IMR-90 (cell line): ENCODE data around the gene PTGDR. TPM values are rescaled to one million over a fixed set of nuclear protein-coding genes. Genes with fewer than 3 reads are reported as not detected.
A peak's percentile ranks its signal among the peaks of the same experiment; 100 is the strongest.

Source experiments
- ATAC-seq: fragments of 200-7000 bp; cut with Tn5 transposase; 2 replicates; pipeline ENCODE4 v1.9.1; 2020; ENCODE audit warnings: low read depth, mild to moderate bottlenecking, moderate library complexity
- BruUV-seq: library from RNA; stranded (reverse); fragments of 400-500 nt; replicated peaks from 2 replicates; lab custom pipeline; 2021; lab: Mats Ljungman, UMichigan
- CTCF ChIA-PET: fragments of 300-600 bp; formaldehyde crosslinking; extraction: SDS; loops from one replicate; lab custom pipeline; 2021; ENCODE audit warnings: antibody characterized with exemption; lab: Yijun Ruan, JAX
- POLR2A ChIA-PET: fragments of 300-600 bp; sonication (Branson Sonifier 250); formaldehyde crosslinking; loops from one replicate; lab custom pipeline; 2022; ENCODE audit warnings: antibody characterized with exemption; ENCODE audit not compliant: unreplicated experiment; lab: Charles Lee
- DNase-seq: peaks from one replicate; pipeline ENCODE4 v3.0.0; 2013
- H2AFZ ChIP-seq: replicated peaks from 2 replicates; pipeline ENCODE3; 2013; ENCODE audit warnings: low read length, mild to moderate bottlenecking; ENCODE audit not compliant: poor library complexity
- H2AK5ac ChIP-seq: 2 replicates; pipeline ENCODE4 v1.6.1; 2013; ENCODE audit warnings: low read depth, low read length, inconsistent platforms
- H2AK9ac ChIP-seq: replicated peaks from 2 replicates; pipeline ENCODE3; 2013; ENCODE audit warnings: mild to moderate bottlenecking, low read depth, low read length, moderate library complexity; ENCODE audit not compliant: poor library complexity
- H2BK120ac ChIP-seq: 2 replicates; pipeline ENCODE4 v1.6.1; 2013; ENCODE audit warnings: low read depth, low read length, inconsistent platforms
- H2BK15ac ChIP-seq: 3 replicates; pipeline ENCODE4 v1.6.1; 2013; ENCODE audit warnings: low read depth, low read length, inconsistent platforms
- H2BK20ac ChIP-seq: 2 replicates; pipeline ENCODE4 v1.6.1; 2013; ENCODE audit warnings: low read depth, mild to moderate bottlenecking, inconsistent platforms, low read length, moderate library complexity
- H2BK5ac ChIP-seq: 2 replicates; pipeline ENCODE4 v1.6.1; 2013; ENCODE audit warnings: mild to moderate bottlenecking, low read depth, low read length, inconsistent platforms; ENCODE audit not compliant: poor library complexity, severe bottlenecking
- H3K14ac ChIP-seq: replicated peaks from 2 replicates; pipeline ENCODE4 v1.6.1; 2013; ENCODE audit warnings: low read depth, low read length, inconsistent platforms
- H3K18ac ChIP-seq: 2 replicates; pipeline ENCODE4 v1.6.1; 2013; ENCODE audit warnings: low read depth, low read length, control low read depth
- H3K23ac ChIP-seq: 2 replicates; pipeline ENCODE4 v1.6.1; 2013; ENCODE audit warnings: low read depth, low read length, inconsistent platforms
- H3K27ac ChIP-seq: 2 replicates; pipeline ENCODE4 v1.5.1; 2013; ENCODE audit warnings: mild to moderate bottlenecking, control low read depth, low read length; ENCODE audit not compliant: insufficient read depth
- H3K27me3 ChIP-seq: 2 replicates; pipeline ENCODE4 v1.6.1; 2013; ENCODE audit warnings: low read length; ENCODE audit not compliant: control insufficient read depth, insufficient read depth
- H3K36me3 ChIP-seq: 2 replicates; pipeline ENCODE4 v1.6.1; 2013; ENCODE audit warnings: low read length, mixed read lengths; ENCODE audit not compliant: control insufficient read depth, insufficient read depth
- H3K4ac ChIP-seq: 2 replicates; pipeline ENCODE4 v1.6.1; 2013; ENCODE audit warnings: low read depth, low read length, inconsistent platforms
- H3K4me1 ChIP-seq: 2 replicates; pipeline ENCODE4 v1.6.1; 2013; ENCODE audit warnings: low read length, mixed read lengths; ENCODE audit not compliant: control insufficient read depth, insufficient read depth
- H3K4me2 ChIP-seq: 2 replicates; pipeline ENCODE4 v1.6.1; 2013; ENCODE audit warnings: low read depth, mild to moderate bottlenecking, control low read depth, low read length, moderate library complexity
- H3K4me3 ChIP-seq: 2 replicates; pipeline ENCODE4 v1.5.1; 2013; ENCODE audit warnings: low read depth, mild to moderate bottlenecking, control low read depth, low read length, moderate library complexity; ENCODE audit not compliant: insufficient read depth
- H3K56ac ChIP-seq: 2 replicates; pipeline ENCODE4 v1.6.1; 2013; ENCODE audit warnings: low read length, inconsistent platforms; ENCODE audit not compliant: insufficient read depth; ENCODE audit errors: extremely low read depth
- H3K79me1 ChIP-seq, 2 experiments: 2 replicates each; pipeline ENCODE4 v1.6.1; 2013; ENCODE audit warnings: low read length in 2 of 2, inconsistent platforms in 1 of 2, low read depth in 1 of 2
- H3K9ac ChIP-seq: 2 replicates; pipeline ENCODE4 v1.6.1; 2013; ENCODE audit warnings: low read depth, low read length, control low read depth
- H3K9me1 ChIP-seq: 2 replicates; pipeline ENCODE4 v1.6.1; 2013; ENCODE audit warnings: low read length, inconsistent platforms; ENCODE audit not compliant: insufficient read depth
- H3K9me3 ChIP-seq: 2 replicates; pipeline ENCODE4 v1.6.1; 2013; ENCODE audit warnings: low read length; ENCODE audit not compliant: control insufficient read depth, insufficient read depth
- H4K20me1 ChIP-seq: 2 replicates; pipeline ENCODE4 v1.6.1; 2013; ENCODE audit warnings: low read length, inconsistent platforms; ENCODE audit not compliant: insufficient read depth
- H4K5ac ChIP-seq: 2 replicates; pipeline ENCODE4 v1.6.1; 2013; ENCODE audit warnings: mild to moderate bottlenecking, low read depth, low read length, control low read depth
- H4K8ac ChIP-seq, 2 experiments: 2 replicates each; pipeline ENCODE4 v1.6.1; 2013; ENCODE audit warnings: low read depth in 2 of 2, low read length in 2 of 2, control low read depth in 1 of 2, inconsistent platforms in 1 of 2
- H4K91ac ChIP-seq: 2 replicates; pipeline ENCODE4 v1.6.1; 2013; ENCODE audit warnings: low read depth, low read length, inconsistent platforms; ENCODE audit not compliant: insufficient read depth
- BHLHE40 ChIP-seq: fragments of 150-350 bp; IDR thresholded peaks from 2 replicates; pipeline ENCODE4 v1.6.1; 2016; ENCODE audit warnings: mild to moderate bottlenecking, low read depth, low read length
- CHD1 ChIP-seq: IDR thresholded peaks from 2 replicates; pipeline ENCODE4 v1.6.1; 2012; ENCODE audit warnings: low read depth, low read length, improper control_type of control experiment
- CTCF ChIP-seq: conservative IDR thresholded peaks from 2 replicates; pipeline ENCODE4 v1.5.1; 2012; ENCODE audit warnings: mild to moderate bottlenecking, low read depth, low read length, improper control_type of control experiment
- MAZ ChIP-seq: IDR thresholded peaks from 2 replicates; pipeline ENCODE4 v1.6.1; 2012; ENCODE audit warnings: low read depth, mild to moderate bottlenecking, low read length, improper control_type of control experiment, moderate library complexity, borderline replicate concordance
- POLR2A ChIP-seq: IDR thresholded peaks from 2 replicates; pipeline ENCODE4 v1.6.1; 2012; ENCODE audit warnings: mild to moderate bottlenecking, low read depth, low read length
- RCOR1 ChIP-seq: IDR thresholded peaks from 2 replicates; pipeline ENCODE4 v1.6.1; 2012; ENCODE audit warnings: mild to moderate bottlenecking, low read length, improper control_type of control experiment; ENCODE audit not compliant: insufficient replicate concordance
- SMC3 ChIP-seq: fragments of 150-350 bp; IDR thresholded peaks from 2 replicates; pipeline ENCODE4 v1.6.1; 2016; ENCODE audit warnings: low read depth, mild to moderate bottlenecking, antibody characterized with exemption, low read length, moderate library complexity
- USF2 ChIP-seq: fragments of 150-350 bp; IDR thresholded peaks from 2 replicates; pipeline ENCODE4 v1.6.1; 2017; ENCODE audit warnings: mild to moderate bottlenecking, antibody characterized with exemption, low read length, low read depth
- WGBS, 2 experiments: methylation state at CpG; one replicate each; pipeline versions ENCODE4 v1.1.5 to v1.1.7; 2013; ENCODE audit warnings: missing lambda C conversion rate in 2 of 2; ENCODE audit not compliant: insufficient read length in 1 of 2; ENCODE audit errors: extremely low coverage in 2 of 2; 5-methylcytosine and 5-hydroxymethylcytosine counted together
- dilution Hi-C: fragments of 300-500 bp; cut with HindIII; formaldehyde crosslinking; loops from one replicate; pipeline ENCODE4 v1.14.3; 2018; ENCODE audit warnings: low sequenced_read_pairs; ENCODE audit not compliant: unreplicated experiment
- in situ Hi-C: fragments of 300-500 bp; cut with MboI; formaldehyde crosslinking; loops from 3 replicates; pipeline ENCODE4 v1.14.3; 2019; ENCODE audit warnings: low sequenced_read_pairs, inconsistent platforms, mixed read lengths
- intact Hi-C: fragments of 100-400 bp; cut with micrococcal nuclease; formaldehyde crosslinking; loops from 2 replicates; pipeline ENCODE4 v1.10.0; 2022
- polyA plus RNA-seq, 3 experiments: library from polyadenylated mRNA; depleted of rRNA; stranded (reverse); fragments of >200 nt; gene quantifications; 2 replicates each; pipeline ENCODE4 v1.2.3, GENCODE V29; 2012; ENCODE audit warnings: low replicate concordance in 1 of 3
- total RNA-seq: library from RNA; depleted of rRNA; stranded (reverse); fragments of >200 nt; gene quantifications from 2 replicates; pipeline ENCODE4 v1.2.3, GENCODE V29; 2012

Gene PTGDR
- total and polyA plus RNA-seq, 2 of the 4 experiments (the other 2 are of a cell fraction) = not detected

- Histone ChIP-seq H3K56ac (peak overlapping the region; percentile 81), H3K9me1 (peaks cover 5% of the 10 kb centered on the region), H2AK5ac (peak overlapping the region; percentile 33; the same call in 1 of the 2 replicates), H4K5ac (peak overlapping the region; percentile 59), H3K4me3 (peak overlapping the region; percentile 90), H3K23ac (peak overlapping the region; percentile 98), H2BK120ac (peak overlapping the region; percentile 93), H2BK20ac (peak overlapping the region; percentile 80), H4K20me1 (peaks cover 5% of the 10 kb centered on the region), H3K9me3 (no peaks in the 10 kb centered on the region), H2BK5ac (peak overlapping the region; percentile 88), H3K27ac (peak overlapping the region; percentile 86), H4K8ac (peak overlapping the region; percentile 56 to 87), H3K4ac (peak overlapping the region; percentile 89), H2BK15ac (peak overlapping the region; percentile 93; the same call in 2 of the 3 replicates), H2AK9ac (peak overlapping the region; percentile 78), H3K79me1 (peaks cover 15 to 73% of the 10 kb centered on the region in 2 experiments; a peak in 3 of 4 replicates), H3K27me3 (no peaks in the 10 kb centered on the region), H3K4me2 (peak overlapping the region; percentile 91), H4K91ac (peak overlapping the region; percentile 91), H3K18ac (peak overlapping the region; percentile 92), H2AFZ (peak overlapping the region; percentile 88), H3K9ac (peak overlapping the region; percentile 95), H3K4me1 (peaks cover 9% of the 10 kb centered on the region), H3K36me3 (peaks cover 6% of the 10 kb centered on the region; the same call in 1 of the 2 replicates), H3K14ac (peak overlapping the region; percentile 93)
- intact Hi-C loops = loop anchor here (5.0 kb wide), 1 partner anchor 379 kb away; no protein-coding TSS in a partner anchor
- ChIA-PET POLR2A (interaction anchor here (1.4 kb wide), 1 partner anchor 145 kb away, joined by 6 read pairs; no protein-coding TSS in a partner anchor), CTCF (interaction anchor here (0.6 kb wide), 1 partner anchor 41 kb away, joined by 3 read pairs; no protein-coding TSS in a partner anchor)
- WGBS, 2 experiments = 17% methylated on average over 1 of the region's 10 CpGs; no CpG with 5 or more reads in 1 of the 2 experiments
- dilution Hi-C loops = no loop called here
- DNase-seq (peak; percentile 44), ATAC-seq (no peak)
- in situ Hi-C loops = loop anchor here (25.0 kb wide), 1 partner anchor 374 kb away; the partner anchor contains the start of gene ERO1A
- TSS peak; percentile 17 for BruUV-seq
- TF ChIP-seq USF2 (no peak), MAZ (no peak), POLR2A (no peak), CHD1 (no peak), BHLHE40 (no peak), SMC3 (no peak), CTCF (no peak), RCOR1 (no peak)
Measured at GRCh38 chr14:52313462-52313861, 46.0 kb downstream of the PTGDR start.
